Kidney epithelial cell (primary cell): ENCODE data around the gene PRSS36. TPM values are rescaled to one million over a fixed set of nuclear protein-coding genes. Genes with fewer than 3 reads are reported as not detected.

Experiments used
- DNase-seq: peaks from one replicate; pipeline ENCODE4 v3.0.0-alpha.2; 2010; ENCODE audit warnings: low read depth
- H3K27me3 ChIP-seq: 2 replicates; pipeline ENCODE4 v1.6.0; 2011; ENCODE audit warnings: low read length; ENCODE audit not compliant: control insufficient read depth, insufficient read depth
- H3K36me3 ChIP-seq: 2 replicates; pipeline ENCODE4 v1.5.1; 2011; ENCODE audit warnings: low read length; ENCODE audit not compliant: control insufficient read depth, insufficient read depth
- H3K4me3 ChIP-seq: 2 replicates; pipeline ENCODE4 v1.5.1; 2011; ENCODE audit warnings: low read depth, mild to moderate bottlenecking, control low read depth, low read length
- CTCF ChIP-seq: IDR thresholded peaks from 2 replicates; pipeline ENCODE4 v1.5.1; 2011; ENCODE audit warnings: mild to moderate bottlenecking, moderate library complexity, low read length, control low read depth, inconsistent platforms; ENCODE audit not compliant: insufficient read depth, poor library complexity, severe bottlenecking
- total RNA-seq: library from RNA; depleted of rRNA; stranded (reverse); fragments of >200 nt; gene quantifications from 2 replicates; pipeline ENCODE4 v1.2.3, GENCODE V29; 2015

The PRSS36 gene
- total RNA-seq, 1 donor from 2014 or later = 1.5 TPM

- Histone ChIP-seq H3K36me3 (no peaks in the 10 kb centered on the region), H3K27me3 (no peaks in the 10 kb centered on the region), H3K4me3 (no peak overlapping the region)
- DNase-seq = no peak
- no peak for TF ChIP-seq CTCF
Measured at GRCh38 chr16:31099860-31100638, 49.8 kb downstream of the PRSS36 start.

GRCh38 chr16:31094424-31095120, 55.3 kb downstream of the PRSS36 start, which contains the start of gene VKORC1:
VKORC1 (minus strand) TSS chr16:31094797; CDS start chr16:31094729, 68 bp downstream.
- no peaks in the 10 kb centered on the region for H3K27me3 ChIP-seq
- no peak for TF ChIP-seq CTCF
- H3K4me3 ChIP-seq = peak within 1 kb of the TSS; percentile 92
- DNase-seq = peak; percentile 90
- no peaks in the 10 kb centered on the region for H3K36me3 ChIP-seq

- H3K36me3 ChIP-seq = no peaks in the 10 kb centered on the region
- TF ChIP-seq CTCF = no peak
- DNase-seq = no peak
- H3K27me3 ChIP-seq = no peaks in the 10 kb centered on the region
- peak overlapping the region; percentile 92 for H3K4me3 ChIP-seq
Measured at GRCh38 chr16:31094088-31094423, 55.8 kb downstream of the PRSS36 start.

GRCh38 chr16:31093132-31093703, 56.6 kb downstream of the PRSS36 start:
- H3K27me3 ChIP-seq = no peaks in the 10 kb centered on the region
- no peak for TF ChIP-seq CTCF
- peak overlapping the region; percentile 92 for H3K4me3 ChIP-seq
- no peaks in the 10 kb centered on the region for H3K36me3 ChIP-seq
- no peak for DNase-seq

GRCh38 chr16:31092330-31092729, 57.5 kb downstream of the PRSS36 start:
- Histone ChIP-seq H3K27me3 (no peaks in the 10 kb centered on the region), H3K4me3 (no peak overlapping the region), H3K36me3 (no peaks in the 10 kb centered on the region)
- DNase-seq = no peak
- TF ChIP-seq CTCF = no peak

- no peak for TF ChIP-seq CTCF
- H3K4me3 ChIP-seq = no peak overlapping the region
- DNase-seq = no peak
- no peaks in the 10 kb centered on the region for H3K27me3 ChIP-seq
- H3K36me3 ChIP-seq = no peaks in the 10 kb centered on the region
Measured at GRCh38 chr16:31090540-31090939, 59.3 kb downstream of the PRSS36 start.
